Progenitor cell of endocrine pancreas (in vitro differentiated cells): ENCODE results near the gene ATP11C. TPM values are rescaled to one million over a fixed set of nuclear protein-coding genes. Genes with fewer than 3 reads are reported as not detected.

ENCODE experiments used
- DNase-seq: peaks from one replicate; pipeline ENCODE4 v3.0.0; 2021; ENCODE audit warnings: low spot score; ENCODE audit not compliant: unreplicated experiment
- H3K27ac Mint-ChIP-seq: 2 replicates; pipeline ENCODE4 v1.8.0; 2021; ENCODE audit warnings: mild to moderate bottlenecking, moderate library complexity, mixed read lengths
- H3K27me3 Mint-ChIP-seq: 2 replicates; pipeline ENCODE4 v1.8.0; 2021; ENCODE audit warnings: mixed read lengths
- H3K36me3 Mint-ChIP-seq: 2 replicates; pipeline ENCODE4 v1.8.0; 2022; ENCODE audit warnings: mixed read lengths; ENCODE audit not compliant: insufficient read depth
- H3K4me1 Mint-ChIP-seq: 2 replicates; pipeline ENCODE4 v1.8.0; 2021; ENCODE audit warnings: low read depth, mixed read lengths
- H3K4me3 Mint-ChIP-seq: 2 replicates; pipeline ENCODE4 v1.8.0; 2021; ENCODE audit warnings: low read depth, mild to moderate bottlenecking, moderate library complexity, mixed read lengths
- H3K9me3 Mint-ChIP-seq: 2 replicates; pipeline ENCODE4 v1.8.0; 2021; ENCODE audit warnings: low read depth, mixed read lengths
- total RNA-seq: library from RNA; stranded (reverse); gene quantifications from 2 replicates; pipeline ENCODE4 v1.2.1, GENCODE V29; 2021
- TF ChIP-seq, protein P1 (sequence below): fragments of 200-600 bp; sonication (generic); IDR thresholded peaks from one replicate; pipeline ENCODE4 v1.5.0; 2021; ENCODE audit warnings: antibody characterized with exemption, mild to moderate bottlenecking; ENCODE audit not compliant: unreplicated experiment

The ATP11C gene
- total RNA-seq, 1 donor from 2014 or later: 38.3 TPM

DNA sequence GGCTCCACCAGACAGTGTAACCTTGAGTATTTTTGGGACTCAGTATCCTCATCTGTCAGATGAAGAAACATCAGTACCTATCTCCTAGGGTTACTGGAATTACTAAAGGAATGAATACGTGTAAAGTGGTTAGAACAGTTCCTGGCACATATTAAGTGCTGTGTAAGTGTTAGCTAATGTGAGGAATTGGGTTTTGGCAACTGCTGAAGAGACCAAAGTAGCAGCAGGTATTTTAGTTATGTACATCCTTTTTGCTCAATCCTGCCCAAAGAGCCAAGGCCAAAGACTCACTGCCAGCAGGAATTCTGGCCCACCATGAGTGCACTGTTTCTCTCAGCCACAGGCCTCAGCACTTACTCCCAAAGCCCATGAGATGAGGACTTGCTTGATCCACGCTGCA, 208.2 kb downstream of the ATP11C start:
- peaks cover 3% of the 10 kb centered on the region for H3K9me3 Mint-ChIP-seq
- no peak overlapping the region for H3K27ac Mint-ChIP-seq
- no peak overlapping the region for H3K4me3 Mint-ChIP-seq
- H3K36me3 Mint-ChIP-seq: no peaks in the 10 kb centered on the region
- no peak for DNase-seq
- TF ChIP-seq, protein P1, sequence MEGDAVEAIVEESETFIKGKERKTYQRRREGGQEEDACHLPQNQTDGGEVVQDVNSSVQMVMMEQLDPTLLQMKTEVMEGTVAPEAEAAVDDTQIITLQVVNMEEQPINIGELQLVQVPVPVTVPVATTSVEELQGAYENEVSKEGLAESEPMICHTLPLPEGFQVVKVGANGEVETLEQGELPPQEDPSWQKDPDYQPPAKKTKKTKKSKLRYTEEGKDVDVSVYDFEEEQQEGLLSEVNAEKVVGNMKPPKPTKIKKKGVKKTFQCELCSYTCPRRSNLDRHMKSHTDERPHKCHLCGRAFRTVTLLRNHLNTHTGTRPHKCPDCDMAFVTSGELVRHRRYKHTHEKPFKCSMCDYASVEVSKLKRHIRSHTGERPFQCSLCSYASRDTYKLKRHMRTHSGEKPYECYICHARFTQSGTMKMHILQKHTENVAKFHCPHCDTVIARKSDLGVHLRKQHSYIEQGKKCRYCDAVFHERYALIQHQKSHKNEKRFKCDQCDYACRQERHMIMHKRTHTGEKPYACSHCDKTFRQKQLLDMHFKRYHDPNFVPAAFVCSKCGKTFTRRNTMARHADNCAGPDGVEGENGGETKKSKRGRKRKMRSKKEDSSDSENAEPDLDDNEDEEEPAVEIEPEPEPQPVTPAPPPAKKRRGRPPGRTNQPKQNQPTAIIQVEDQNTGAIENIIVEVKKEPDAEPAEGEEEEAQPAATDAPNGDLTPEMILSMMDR: no peak
- no peaks in the 10 kb centered on the region for H3K27me3 Mint-ChIP-seq
- H3K4me1 Mint-ChIP-seq: peaks cover 3% of the 10 kb centered on the region

DNA sequence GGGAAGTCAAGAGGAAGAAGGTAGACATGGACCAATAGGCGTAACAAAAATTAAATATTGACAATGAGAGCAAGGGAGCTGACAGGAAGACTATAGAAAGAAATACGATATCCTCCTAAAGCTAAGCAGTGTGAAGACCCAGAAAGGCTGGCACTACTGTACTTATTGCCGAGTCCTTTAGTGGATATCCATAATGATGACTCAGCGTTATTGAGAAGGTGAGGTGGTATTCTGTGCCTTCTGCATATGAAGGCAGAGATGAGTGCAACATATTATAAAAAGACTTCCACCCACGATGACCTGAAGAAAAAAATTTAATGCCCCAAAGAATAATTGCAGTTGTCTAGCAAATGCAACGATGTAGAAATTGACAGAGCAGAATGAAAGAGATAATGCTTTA, 211.9 kb downstream of the ATP11C start:
- Mint-ChIP-seq H3K36me3 (no peaks in the 10 kb centered on the region), H3K9me3 (peaks cover 11% of the 10 kb centered on the region), H3K27ac (no peak overlapping the region), H3K4me1 (peaks cover 3% of the 10 kb centered on the region), H3K27me3 (no peaks in the 10 kb centered on the region), H3K4me3 (no peak overlapping the region)
- TF ChIP-seq, protein P1: no peak
- DNase-seq: no peak

DNA sequence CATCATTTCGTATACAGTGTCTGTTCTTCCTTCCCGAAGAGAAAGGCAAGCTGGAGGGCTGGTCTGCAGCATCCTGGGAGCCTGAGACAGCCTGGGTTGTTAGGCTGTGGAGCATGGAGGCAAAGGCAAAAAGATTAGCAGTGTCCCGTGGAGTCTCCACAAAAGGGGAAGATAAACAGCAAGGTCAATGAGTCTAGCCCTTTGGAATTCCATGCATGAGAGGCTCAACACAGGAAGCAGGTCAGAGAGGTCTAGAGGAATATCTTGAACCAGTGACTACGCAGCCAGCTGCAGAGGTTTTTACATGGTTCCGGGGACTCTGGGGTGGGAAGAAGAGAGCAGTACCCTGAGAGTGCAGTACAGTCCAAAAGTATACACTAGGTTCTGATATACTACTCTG, 212.7 kb downstream of the ATP11C start:
- H3K4me3 Mint-ChIP-seq: no peak overlapping the region
- H3K9me3 Mint-ChIP-seq: peaks cover 11% of the 10 kb centered on the region
- DNase-seq: no peak
- H3K27me3 Mint-ChIP-seq: no peaks in the 10 kb centered on the region
- H3K4me1 Mint-ChIP-seq: peaks cover 3% of the 10 kb centered on the region
- H3K36me3 Mint-ChIP-seq: no peaks in the 10 kb centered on the region
- H3K27ac Mint-ChIP-seq: peak overlapping the region; percentile 35
- TF ChIP-seq, protein P1: no peak

DNA sequence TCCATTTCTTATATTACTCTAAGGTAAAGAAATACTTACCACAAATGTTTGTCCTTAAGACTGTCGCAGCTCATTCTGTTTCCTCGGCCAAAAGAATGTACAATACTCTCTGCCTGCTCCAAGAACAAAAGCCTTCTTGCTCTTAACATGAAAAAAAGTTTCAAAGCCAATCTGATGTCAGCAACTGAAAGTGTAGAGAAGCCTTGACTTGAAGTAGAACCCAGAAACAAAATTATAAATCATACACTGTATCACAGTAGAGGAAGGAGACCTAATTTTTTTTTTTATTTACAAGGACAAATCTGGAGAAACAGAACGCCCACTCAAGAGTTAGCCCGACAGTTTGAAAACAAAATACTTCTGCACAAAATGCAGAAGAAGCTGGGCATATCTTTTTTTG, 224.8 kb downstream of the ATP11C start, which contains the start of gene MCF2:
TSS of gene MCF2 (minus strand) at position 101 of the 400 bp plus-strand sequence. CDS start 56,423 bp downstream, outside the sequence.
- no peaks in the 10 kb centered on the region for H3K27me3 Mint-ChIP-seq
- H3K4me3 Mint-ChIP-seq: no peak within 1 kb of the TSS

GRCh38 chrX:139702658-139703057, 230.2 kb downstream of the ATP11C start:
- H3K27ac Mint-ChIP-seq: no peak overlapping the region
- no peak overlapping the region for H3K4me3 Mint-ChIP-seq
- no peaks in the 10 kb centered on the region for H3K36me3 Mint-ChIP-seq
- TF ChIP-seq, protein P1: no peak
- H3K9me3 Mint-ChIP-seq: peaks cover 10% of the 10 kb centered on the region
- H3K4me1 Mint-ChIP-seq: no peaks in the 10 kb centered on the region
- no peak for DNase-seq
- no peaks in the 10 kb centered on the region for H3K27me3 Mint-ChIP-seq

More for the DNA sequence above, 224.8 kb downstream of the ATP11C start, which contains the start of gene MCF2:
- no peak for DNase-seq
- Mint-ChIP-seq H3K36me3 (no peaks in the 10 kb centered on the region), H3K4me1 (no peaks in the 10 kb centered on the region), H3K9me3 (peaks cover 14% of the 10 kb centered on the region), H3K27ac (no peak within 1 kb of the TSS)
- TF ChIP-seq, protein P1: no peak
